NCI-H226 (cell line): ENCODE data around the gene BRD4.

Source experiments
- DNase-seq: peaks from one replicate; pipeline ENCODE4 v3.0.0-alpha.2; 2015

BRD4 gene

GRCh38 chr19:15247107-15248014, 85.0 kb downstream of the BRD4 start:
- DNase-seq = no peak

- no peak for DNase-seq
Observed at GRCh38 chr19:15246198-15246481, 86.2 kb downstream of the BRD4 start.

- DNase-seq = no peak
Observed at GRCh38 chr19:15245370-15246197, 86.8 kb downstream of the BRD4 start.

- no peak for DNase-seq
Observed at GRCh38 chr19:15244808-15245207, 87.5 kb downstream of the BRD4 start.

GRCh38 chr19:15244106-15244803, 88.1 kb downstream of the BRD4 start:
- DNase-seq = no peak

GRCh38 chr19:15243236-15243957, 88.9 kb downstream of the BRD4 start:
- no peak for DNase-seq

GRCh38 chr19:15241259-15241910, 91.0 kb downstream of the BRD4 start:
- DNase-seq = no peak

GRCh38 chr19:15240515-15240914, 91.8 kb downstream of the BRD4 start:
- no peak for DNase-seq

GRCh38 chr19:15239337-15239949, 92.9 kb downstream of the BRD4 start:
- no peak for DNase-seq

GRCh38 chr19:15238639-15239155, 93.6 kb downstream of the BRD4 start:
- no peak for DNase-seq

GRCh38 chr19:15237759-15238638, 94.3 kb downstream of the BRD4 start:
- DNase-seq = no peak

GRCh38 chr19:15236886-15237285, 95.5 kb downstream of the BRD4 start:
- no peak for DNase-seq

- DNase-seq = no peak
Observed at GRCh38 chr19:15235781-15236180, 96.6 kb downstream of the BRD4 start.

GRCh38 chr19:15234431-15235130, 97.8 kb downstream of the BRD4 start:
- DNase-seq = no peak

GRCh38 chr19:15231271-15231670, 101.1 kb downstream of the BRD4 start:
- no peak for DNase-seq

GRCh38 chr19:15227261-15227660, 105.1 kb downstream of the BRD4 start:
- DNase-seq = no peak

GRCh38 chr19:15225760-15226159, 106.6 kb downstream of the BRD4 start:
- no peak for DNase-seq

- DNase-seq = no peak
Observed at GRCh38 chr19:15223649-15224361, 108.5 kb downstream of the BRD4 start.
